NT2/D1 (cell line): ENCODE measurements around the gene LDLRAD4.

ENCODE experiments used
- SUZ12 ChIP-seq: IDR thresholded peaks from 2 replicates; pipeline ENCODE4 v1.6.1; 2011; ENCODE audit not compliant: insufficient read length, insufficient read depth; ENCODE audit errors: extremely low read depth
- YY1 ChIP-seq: IDR thresholded peaks from 2 replicates; pipeline ENCODE4 v1.6.1; 2011; ENCODE audit not compliant: insufficient read length, insufficient read depth

GRCh38 chr18:13500869-13501542, 282.4 kb downstream of the LDLRAD4 start:
- TF ChIP-seq SUZ12 (no peak), YY1 (no peak)
